NCI-H69 (cell line): Measurements from ENCODE around the gene NFATC1.

ENCODE experiments used
- DNase-seq: peaks from one replicate; lab custom pipeline; 2025; lab: John Stamatoyannopoulos, UW

Gene NFATC1

GRCh38 chr18:79508565-79509535, 113.1 kb downstream of the NFATC1 start:
- DNase-seq = no peak

- DNase-seq = no peak
These were observed 113.8 kb downstream of the NFATC1 start for GRCh38 chr18:79509536-79509930.

GRCh38 chr18:79510046-79510685, 114.4 kb downstream of the NFATC1 start:
- DNase-seq = no peak

GRCh38 chr18:79510731-79511241, 115.1 kb downstream of the NFATC1 start:
- DNase-seq = no peak

GRCh38 chr18:79511271-79511670, 115.5 kb downstream of the NFATC1 start:
- DNase-seq = no peak

GRCh38 chr18:79511671-79512301, 116.1 kb downstream of the NFATC1 start:
- DNase-seq = no peak

GRCh38 chr18:79512461-79513380, 117.0 kb downstream of the NFATC1 start:
- DNase-seq = no peak

GRCh38 chr18:79513381-79514081, 117.8 kb downstream of the NFATC1 start:
- no peak for DNase-seq

GRCh38 chr18:79515331-79515730, 119.6 kb downstream of the NFATC1 start:
- no peak for DNase-seq

- DNase-seq = no peak
These were observed 120.2 kb downstream of the NFATC1 start for GRCh38 chr18:79515944-79516351.

GRCh38 chr18:79516441-79516931, 120.8 kb downstream of the NFATC1 start:
- DNase-seq = no peak

- DNase-seq = no peak
These were observed 121.6 kb downstream of the NFATC1 start for GRCh38 chr18:79517341-79517740.

- DNase-seq = no peak
These were observed 122.4 kb downstream of the NFATC1 start for GRCh38 chr18:79518028-79518682.

GRCh38 chr18:79518683-79519128, 123.0 kb downstream of the NFATC1 start:
- no peak for DNase-seq

- DNase-seq = no peak
These were observed 124.2 kb downstream of the NFATC1 start for GRCh38 chr18:79519751-79520477.

- DNase-seq = no peak
These were observed 125.0 kb downstream of the NFATC1 start for GRCh38 chr18:79520478-79521390.

- DNase-seq = no peak
These were observed 125.9 kb downstream of the NFATC1 start for GRCh38 chr18:79521416-79522205.
